Loucy (cell line): ENCODE data around the gene JAZF1.

Experiments used
- EZH2phosphoT487 ChIP-seq: fragments of 200-600 bp; IDR thresholded peaks from 2 replicates; pipeline ENCODE4 v1.6.1; 2018; ENCODE audit warnings: antibody characterized with exemption, mild to moderate bottlenecking, moderate library complexity, borderline replicate concordance
- TF ChIP-seq, protein P1 (sequence below): fragments of 200-600 bp; sonication (generic); conservative IDR thresholded peaks from 2 replicates; pipeline ENCODE4 v1.5.1; 2014; ENCODE audit warnings: mild to moderate bottlenecking, antibody characterized with exemption, low read length

GRCh38 chr7:27784399-27785053 lies 396.1 kb downstream of the JAZF1 start:
- TF ChIP-seq, protein P1, sequence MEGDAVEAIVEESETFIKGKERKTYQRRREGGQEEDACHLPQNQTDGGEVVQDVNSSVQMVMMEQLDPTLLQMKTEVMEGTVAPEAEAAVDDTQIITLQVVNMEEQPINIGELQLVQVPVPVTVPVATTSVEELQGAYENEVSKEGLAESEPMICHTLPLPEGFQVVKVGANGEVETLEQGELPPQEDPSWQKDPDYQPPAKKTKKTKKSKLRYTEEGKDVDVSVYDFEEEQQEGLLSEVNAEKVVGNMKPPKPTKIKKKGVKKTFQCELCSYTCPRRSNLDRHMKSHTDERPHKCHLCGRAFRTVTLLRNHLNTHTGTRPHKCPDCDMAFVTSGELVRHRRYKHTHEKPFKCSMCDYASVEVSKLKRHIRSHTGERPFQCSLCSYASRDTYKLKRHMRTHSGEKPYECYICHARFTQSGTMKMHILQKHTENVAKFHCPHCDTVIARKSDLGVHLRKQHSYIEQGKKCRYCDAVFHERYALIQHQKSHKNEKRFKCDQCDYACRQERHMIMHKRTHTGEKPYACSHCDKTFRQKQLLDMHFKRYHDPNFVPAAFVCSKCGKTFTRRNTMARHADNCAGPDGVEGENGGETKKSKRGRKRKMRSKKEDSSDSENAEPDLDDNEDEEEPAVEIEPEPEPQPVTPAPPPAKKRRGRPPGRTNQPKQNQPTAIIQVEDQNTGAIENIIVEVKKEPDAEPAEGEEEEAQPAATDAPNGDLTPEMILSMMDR = peak; percentile 70
- no peak for TF ChIP-seq EZH2phosphoT487
